Adipocyte (in vitro differentiated cells): ENCODE data around the gene ACACB.

ENCODE experiments used
- DNase-seq: peaks from one replicate; pipeline ENCODE4 v3.0.0-alpha.2; 2015; ENCODE audit warnings: low read depth
- H3K27me3 ChIP-seq: replicated peaks from 2 replicates; pipeline ENCODE4 v1.7.0; 2013; ENCODE audit warnings: mild to moderate bottlenecking, low read length, moderate library complexity; ENCODE audit not compliant: control insufficient read depth, insufficient read depth
- H3K36me3 ChIP-seq: 2 replicates; pipeline ENCODE4 v1.7.0; 2013; ENCODE audit warnings: low read length, mild to moderate bottlenecking, moderate library complexity; ENCODE audit not compliant: control insufficient read depth, insufficient read depth, severe bottlenecking
- H3K4me1 ChIP-seq: 2 replicates; pipeline ENCODE4 v1.7.0; 2013; ENCODE audit warnings: mild to moderate bottlenecking, low read length, moderate library complexity; ENCODE audit not compliant: control insufficient read depth, insufficient read depth
- H3K4me3 ChIP-seq: 2 replicates; pipeline ENCODE4 v1.7.0; 2013; ENCODE audit warnings: mild to moderate bottlenecking, low read length, moderate library complexity
- H3K9ac ChIP-seq: 2 replicates; pipeline ENCODE4 v1.7.0; 2013; ENCODE audit warnings: mild to moderate bottlenecking, low read length, moderate library complexity
- H3K9me3 ChIP-seq: 2 replicates; pipeline ENCODE4 v1.7.0; 2013; ENCODE audit warnings: mild to moderate bottlenecking, low read length, moderate library complexity; ENCODE audit not compliant: control insufficient read depth

ACACB gene

DNA sequence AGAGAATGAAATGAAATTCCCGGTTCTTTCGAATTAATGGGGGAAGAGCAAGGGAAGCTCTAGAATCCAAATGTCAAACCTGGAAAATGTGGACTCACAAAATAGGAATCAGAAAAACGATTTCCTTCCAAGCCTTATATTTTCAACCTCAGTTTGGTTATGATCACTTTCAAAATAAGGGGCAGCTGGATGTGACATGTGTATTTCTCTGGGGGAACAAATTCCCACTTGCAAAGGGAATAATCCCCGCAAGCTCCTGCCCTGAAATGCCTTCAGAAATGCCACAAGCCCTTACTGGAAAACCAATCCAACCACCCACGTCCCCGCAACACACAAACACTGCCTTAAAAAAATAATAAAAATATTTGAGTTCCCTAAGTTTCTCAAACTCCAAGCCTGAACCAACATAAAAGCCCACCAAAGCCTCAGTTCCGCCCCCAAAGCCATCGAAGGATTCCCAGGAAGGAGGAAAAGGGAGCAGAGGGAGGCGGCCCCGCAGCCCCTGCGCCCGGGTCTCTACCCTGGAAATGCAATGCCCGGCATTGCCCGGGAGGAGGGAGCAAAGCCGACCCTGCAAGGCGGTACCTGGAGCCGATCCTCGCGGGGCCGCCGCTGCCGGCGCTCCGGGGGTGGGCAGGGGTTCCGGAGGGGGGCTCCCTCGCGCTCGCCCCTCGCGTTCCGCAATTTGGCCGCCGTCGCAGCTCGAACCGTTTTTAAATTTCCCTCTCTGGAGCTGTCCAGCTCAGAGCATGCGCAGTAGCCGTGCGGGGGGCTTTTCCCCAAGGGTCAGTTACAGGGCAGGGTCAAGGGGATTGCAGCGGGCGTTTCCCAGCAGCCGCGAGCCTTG, 192.4 kb downstream of the ACACB start, which contains the start of gene FOXN4:
TSS of gene FOXN4 (minus strand) at position 751 of the 847 bp plus-strand sequence. CDS start 963 bp downstream, outside the sequence.
- peaks cover 4% of the 10 kb centered on the region for H3K4me1 ChIP-seq
- H3K9me3 ChIP-seq, result no peaks in the 10 kb centered on the region
- H3K4me3 ChIP-seq, result peak within 1 kb of the TSS; percentile 67
- no peak within 1 kb of the TSS for H3K9ac ChIP-seq
- H3K27me3 ChIP-seq, result peaks cover 75% of the 10 kb centered on the region
- no peaks in the 10 kb centered on the region for H3K36me3 ChIP-seq
- peak; percentile 4 for DNase-seq

GRCh38 chr12:109309381-109310246, 193.2 kb downstream of the ACACB start:
- no peaks in the 10 kb centered on the region for H3K9me3 ChIP-seq
- H3K36me3 ChIP-seq, result no peaks in the 10 kb centered on the region
- H3K9ac ChIP-seq, result no peak overlapping the region
- H3K4me1 ChIP-seq, result peaks cover 4% of the 10 kb centered on the region
- peak overlapping the region; percentile 67 for H3K4me3 ChIP-seq
- peaks cover 69% of the 10 kb centered on the region for H3K27me3 ChIP-seq
- DNase-seq, result peak; percentile 45

GRCh38 chr12:109310247-109311125, 194.1 kb downstream of the ACACB start:
- no peaks in the 10 kb centered on the region for H3K36me3 ChIP-seq
- H3K9me3 ChIP-seq, result no peaks in the 10 kb centered on the region
- no peak overlapping the region for H3K9ac ChIP-seq
- peak; percentile 10 for DNase-seq
- H3K4me1 ChIP-seq, result peaks cover 4% of the 10 kb centered on the region
- peaks cover 66% of the 10 kb centered on the region for H3K27me3 ChIP-seq
- peak overlapping the region; percentile 67 for H3K4me3 ChIP-seq
